ENCODE results near the gene RAD51B. TPM values are rescaled to one million over a fixed set of nuclear protein-coding genes. Genes with fewer than 3 reads are reported as not detected.

Gene RAD51B
- total RNA-seq, 1 donor from 2014 or later, result 25.1 TPM

GRCh38 chr14:68158640-68159039 is 339.1 kb downstream of the RAD51B start:
- Mint-ChIP-seq H3K27me3 (ENCODE audit: low read depth) (no peaks in the 10 kb centered on the region), H3K36me3 (ENCODE audit: low read depth) (peaks cover 2% of the 10 kb centered on the region), H3K4me1 (ENCODE audit: low read depth) (no peaks in the 10 kb centered on the region), H3K9me3 (peaks cover 13% of the 10 kb centered on the region), H3K27ac (no peak overlapping the region), H3K4me3 (ENCODE audit: low read depth) (no peak overlapping the region)
- intact Hi-C loops (cut with micrococcal nuclease), result no loop called here
- DNase-seq (ENCODE audit: low spot score), result no peak

- H3K4me3 Mint-ChIP-seq (ENCODE audit: low read depth), result no peak overlapping the region
- H3K4me1 Mint-ChIP-seq (ENCODE audit: low read depth), result no peaks in the 10 kb centered on the region
Measured at GRCh38 chr14:68159701-68160633, 340.4 kb downstream of the RAD51B start.

GRCh38 chr14:68160779-68161546 is 341.4 kb downstream of the RAD51B start:
- no peaks in the 10 kb centered on the region for H3K9me3 Mint-ChIP-seq
- no peak for DNase-seq (ENCODE audit: low spot score)
- H3K27ac Mint-ChIP-seq, result no peak overlapping the region
- no peak overlapping the region for H3K4me3 Mint-ChIP-seq (ENCODE audit: low read depth)
- intact Hi-C loops (cut with micrococcal nuclease), result no loop called here
- H3K36me3 Mint-ChIP-seq (ENCODE audit: low read depth), result peaks cover 2% of the 10 kb centered on the region
- H3K27me3 Mint-ChIP-seq (ENCODE audit: low read depth), result no peaks in the 10 kb centered on the region
- H3K4me1 Mint-ChIP-seq (ENCODE audit: low read depth), result no peaks in the 10 kb centered on the region

More at GRCh38 chr14:68159701-68160633, 340.4 kb downstream of the RAD51B start:
- Mint-ChIP-seq H3K27ac (no peak overlapping the region), H3K9me3 (no peaks in the 10 kb centered on the region), H3K36me3 (ENCODE audit: low read depth) (peaks cover 2% of the 10 kb centered on the region), H3K27me3 (ENCODE audit: low read depth) (no peaks in the 10 kb centered on the region)
- intact Hi-C loops (cut with micrococcal nuclease), result no loop called here
- no peak for DNase-seq (ENCODE audit: low spot score)

GRCh38 chr14:68162887-68163286 is 343.3 kb downstream of the RAD51B start:
- H3K4me1 Mint-ChIP-seq (ENCODE audit: low read depth), result peaks cover 9% of the 10 kb centered on the region
- H3K4me3 Mint-ChIP-seq (ENCODE audit: low read depth), result no peak overlapping the region
- DNase-seq (ENCODE audit: low spot score), result no peak
- intact Hi-C loops (cut with micrococcal nuclease), result no loop called here
- H3K27ac Mint-ChIP-seq, result no peak overlapping the region
- no peaks in the 10 kb centered on the region for H3K9me3 Mint-ChIP-seq
- H3K27me3 Mint-ChIP-seq (ENCODE audit: low read depth), result no peaks in the 10 kb centered on the region
- H3K36me3 Mint-ChIP-seq (ENCODE audit: low read depth), result peaks cover 1% of the 10 kb centered on the region

GRCh38 chr14:68164711-68165113 is 345.1 kb downstream of the RAD51B start:
- no peak for DNase-seq (ENCODE audit: low spot score)
- Mint-ChIP-seq H3K4me3 (ENCODE audit: low read depth) (no peak overlapping the region), H3K27ac (no peak overlapping the region), H3K4me1 (ENCODE audit: low read depth) (peaks cover 11% of the 10 kb centered on the region), H3K27me3 (ENCODE audit: low read depth) (no peaks in the 10 kb centered on the region), H3K9me3 (no peaks in the 10 kb centered on the region), H3K36me3 (ENCODE audit: low read depth) (no peaks in the 10 kb centered on the region)
- intact Hi-C loops (cut with micrococcal nuclease), result no loop called here

GRCh38 chr14:68165274-68165843 is 345.8 kb downstream of the RAD51B start:
- intact Hi-C loops (cut with micrococcal nuclease), result no loop called here
- no peak overlapping the region for H3K4me3 Mint-ChIP-seq (ENCODE audit: low read depth)
- H3K27me3 Mint-ChIP-seq (ENCODE audit: low read depth), result no peaks in the 10 kb centered on the region
- peaks cover 11% of the 10 kb centered on the region for H3K4me1 Mint-ChIP-seq (ENCODE audit: low read depth)
- no peaks in the 10 kb centered on the region for H3K36me3 Mint-ChIP-seq (ENCODE audit: low read depth)
- no peak overlapping the region for H3K27ac Mint-ChIP-seq
- DNase-seq (ENCODE audit: low spot score), result no peak
- no peaks in the 10 kb centered on the region for H3K9me3 Mint-ChIP-seq

GRCh38 chr14:68166731-68167382 is 347.3 kb downstream of the RAD51B start:
- Mint-ChIP-seq H3K27ac (no peak overlapping the region), H3K27me3 (ENCODE audit: low read depth) (no peaks in the 10 kb centered on the region), H3K9me3 (no peaks in the 10 kb centered on the region), H3K4me1 (ENCODE audit: low read depth) (peaks cover 11% of the 10 kb centered on the region), H3K36me3 (ENCODE audit: low read depth) (no peaks in the 10 kb centered on the region), H3K4me3 (ENCODE audit: low read depth) (no peak overlapping the region)
- intact Hi-C loops (cut with micrococcal nuclease), result no loop called here
- DNase-seq (ENCODE audit: low spot score), result no peak

- DNase-seq (ENCODE audit: low spot score), result no peak
- Mint-ChIP-seq H3K36me3 (ENCODE audit: low read depth) (no peaks in the 10 kb centered on the region), H3K9me3 (no peaks in the 10 kb centered on the region), H3K4me1 (ENCODE audit: low read depth) (peaks cover 11% of the 10 kb centered on the region), H3K27ac (no peak overlapping the region), H3K4me3 (ENCODE audit: low read depth) (no peak overlapping the region), H3K27me3 (ENCODE audit: low read depth) (no peaks in the 10 kb centered on the region)
- intact Hi-C loops (cut with micrococcal nuclease), result no loop called here
Measured at GRCh38 chr14:68167383-68168087, 348.0 kb downstream of the RAD51B start.

GRCh38 chr14:68168460-68169109 is 349.0 kb downstream of the RAD51B start:
- Mint-ChIP-seq H3K27me3 (ENCODE audit: low read depth) (no peaks in the 10 kb centered on the region), H3K9me3 (no peaks in the 10 kb centered on the region), H3K4me1 (ENCODE audit: low read depth) (peaks cover 11% of the 10 kb centered on the region), H3K27ac (no peak overlapping the region), H3K4me3 (ENCODE audit: low read depth) (no peak overlapping the region), H3K36me3 (ENCODE audit: low read depth) (no peaks in the 10 kb centered on the region)
- intact Hi-C loops (cut with micrococcal nuclease), result no loop called here
- DNase-seq (ENCODE audit: low spot score), result no peak

GRCh38 chr14:68172216-68172615 is 352.6 kb downstream of the RAD51B start:
- no peak for DNase-seq (ENCODE audit: low spot score)
- Mint-ChIP-seq H3K27me3 (ENCODE audit: low read depth) (no peaks in the 10 kb centered on the region), H3K36me3 (ENCODE audit: low read depth) (no peaks in the 10 kb centered on the region), H3K4me1 (ENCODE audit: low read depth) (peaks cover 5% of the 10 kb centered on the region), H3K27ac (no peak overlapping the region), H3K4me3 (ENCODE audit: low read depth) (no peak overlapping the region), H3K9me3 (no peaks in the 10 kb centered on the region)
- intact Hi-C loops (cut with micrococcal nuclease), result no loop called here

- H3K27me3 Mint-ChIP-seq (ENCODE audit: low read depth), result no peaks in the 10 kb centered on the region
- H3K9me3 Mint-ChIP-seq, result no peaks in the 10 kb centered on the region
- no peaks in the 10 kb centered on the region for H3K36me3 Mint-ChIP-seq (ENCODE audit: low read depth)
- intact Hi-C loops (cut with micrococcal nuclease), result no loop called here
- no peak overlapping the region for H3K27ac Mint-ChIP-seq
- DNase-seq (ENCODE audit: low spot score), result no peak
- H3K4me1 Mint-ChIP-seq (ENCODE audit: low read depth), result peaks cover 2% of the 10 kb centered on the region
- H3K4me3 Mint-ChIP-seq (ENCODE audit: low read depth), result no peak overlapping the region
Measured at GRCh38 chr14:68172627-68173026, 353.0 kb downstream of the RAD51B start.

Measured in activated T-helper 2 cell treated with anti-CD3 and anti-CD28 coated beads, Interferon-gamma antibody, Interleukin-2, Interleukin-4, amounts not matched to agents 10 μg/mL and 5 μg/mL and 100 μg/mL, durations not matched to agents 14 hours and 24 hours and 36 hours (primary cell).